Measurements from ENCODE around the gene CILP2.

DNA sequence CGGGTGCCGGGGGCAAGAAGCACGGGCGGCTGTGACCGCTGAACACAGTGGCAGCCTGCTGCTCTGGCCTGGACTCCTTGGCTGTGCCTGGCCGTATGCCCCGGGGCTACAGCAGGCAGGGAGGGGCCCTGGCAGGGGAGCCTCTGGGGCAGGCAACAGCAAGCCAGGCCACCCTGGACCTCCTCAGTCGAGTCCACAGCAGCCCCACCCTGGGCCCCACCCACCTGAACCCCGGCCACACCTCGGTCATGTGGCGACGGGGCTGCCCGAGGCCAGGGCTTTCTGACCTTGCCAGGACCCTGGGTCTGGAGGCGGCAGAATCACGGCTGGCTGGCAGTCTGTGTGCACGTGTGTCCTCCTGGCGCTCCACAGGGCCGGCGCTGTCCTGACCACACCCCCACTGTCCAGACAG, 8.7 kb downstream of the CILP2 start:
- TF ChIP-seq, protein P1, sequence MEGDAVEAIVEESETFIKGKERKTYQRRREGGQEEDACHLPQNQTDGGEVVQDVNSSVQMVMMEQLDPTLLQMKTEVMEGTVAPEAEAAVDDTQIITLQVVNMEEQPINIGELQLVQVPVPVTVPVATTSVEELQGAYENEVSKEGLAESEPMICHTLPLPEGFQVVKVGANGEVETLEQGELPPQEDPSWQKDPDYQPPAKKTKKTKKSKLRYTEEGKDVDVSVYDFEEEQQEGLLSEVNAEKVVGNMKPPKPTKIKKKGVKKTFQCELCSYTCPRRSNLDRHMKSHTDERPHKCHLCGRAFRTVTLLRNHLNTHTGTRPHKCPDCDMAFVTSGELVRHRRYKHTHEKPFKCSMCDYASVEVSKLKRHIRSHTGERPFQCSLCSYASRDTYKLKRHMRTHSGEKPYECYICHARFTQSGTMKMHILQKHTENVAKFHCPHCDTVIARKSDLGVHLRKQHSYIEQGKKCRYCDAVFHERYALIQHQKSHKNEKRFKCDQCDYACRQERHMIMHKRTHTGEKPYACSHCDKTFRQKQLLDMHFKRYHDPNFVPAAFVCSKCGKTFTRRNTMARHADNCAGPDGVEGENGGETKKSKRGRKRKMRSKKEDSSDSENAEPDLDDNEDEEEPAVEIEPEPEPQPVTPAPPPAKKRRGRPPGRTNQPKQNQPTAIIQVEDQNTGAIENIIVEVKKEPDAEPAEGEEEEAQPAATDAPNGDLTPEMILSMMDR (conservative IDR thresholded peaks at IDR 0.05; ENCODE audit: low read depth, low read length) = no peak
- no peak for TF ChIP-seq POLR2A (IDR thresholded peaks at IDR 0.05; ENCODE audit: low read depth, low read length)
- TF ChIP-seq, protein P2, sequence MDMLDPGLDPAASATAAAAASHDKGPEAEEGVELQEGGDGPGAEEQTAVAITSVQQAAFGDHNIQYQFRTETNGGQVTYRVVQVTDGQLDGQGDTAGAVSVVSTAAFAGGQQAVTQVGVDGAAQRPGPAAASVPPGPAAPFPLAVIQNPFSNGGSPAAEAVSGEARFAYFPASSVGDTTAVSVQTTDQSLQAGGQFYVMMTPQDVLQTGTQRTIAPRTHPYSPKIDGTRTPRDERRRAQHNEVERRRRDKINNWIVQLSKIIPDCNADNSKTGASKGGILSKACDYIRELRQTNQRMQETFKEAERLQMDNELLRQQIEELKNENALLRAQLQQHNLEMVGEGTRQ (IDR thresholded peaks at IDR 0.05; ENCODE audit: low read depth, low read length) = no peak
- no peak for TF ChIP-seq RAD21 (IDR thresholded peaks at IDR 0.05; ENCODE audit: low read length)
- TF ChIP-seq SMC3 (IDR thresholded peaks at IDR 0.05; ENCODE audit: low read depth, low read length) = no peak

Data from IMR-90 (cell line).